HCT116 (cell line): Measurements from ENCODE around the gene ANAPC7. TPM values are rescaled to one million over a fixed set of nuclear protein-coding genes. Genes with fewer than 3 reads are reported as not detected.

Experiments used
- ATAC-seq: fragments of 200-7000 bp; cut with Tn5 transposase; 2 replicates; pipeline ENCODE4 v1.9.1; 2020; ENCODE audit warnings: mild to moderate bottlenecking, moderate library complexity
- BruUV-seq: library from RNA; stranded (reverse); fragments of 400-500 nt; replicated peaks from 2 replicates; lab custom pipeline; 2021; lab: Mats Ljungman, UMichigan
- CTCF ChIA-PET: fragments of 300-600 bp; sonication (Branson Sonifier 250); formaldehyde crosslinking; loops from one replicate; lab custom pipeline; 2021; ENCODE audit warnings: antibody characterized with exemption; lab: Charles Lee
- POLR2A ChIA-PET: fragments of 300-600, 350-600 bp; sonication (Branson Sonifier 250); formaldehyde crosslinking; loops from one replicate; lab custom pipeline; 2021; ENCODE audit warnings: antibody characterized with exemption; lab: Charles Lee
- RAD21 ChIA-PET, 2 experiments: fragments of 300-600 bp; sonication (Branson Sonifier 250); formaldehyde crosslinking; loops; one replicate each; lab custom pipeline; 2023; ENCODE audit warnings: low total read pairs in 2 of 2; ENCODE audit not compliant: uncharacterized antibody in 2 of 2, unreplicated experiment in 2 of 2, low non-redundant PET in 1 of 2; lab: Charles Lee
- DNase-seq: peaks from one replicate; pipeline ENCODE4 v3.0.0-alpha.2; 2010; ENCODE audit warnings: low read depth, low spot score
- H2AFZ ChIP-seq: fragments of 200-600 bp; shearing (Covaris generic), sonication (generic); 2 replicates; pipeline ENCODE4 v1.6.1; 2017; ENCODE audit warnings: low read depth, mixed run types, mixed read lengths, antibody characterized with exemption, low read length; ENCODE audit not compliant: poor library complexity, severe bottlenecking
- H3K27ac ChIP-seq: 2 replicates; pipeline ENCODE4 v1.5.1; 2012; ENCODE audit warnings: low read depth, low read length
- H3K27me3 ChIP-seq: fragments of 200-600 bp; sonication (generic); 2 replicates; pipeline ENCODE4 v1.6.1; 2016; ENCODE audit warnings: mixed run types, low read length, mixed read lengths; ENCODE audit not compliant: insufficient read depth
- H3K36me3 ChIP-seq, 2 experiments: fragments of 200-500 bp in 1 of 2; fragments of 200-600 bp in 1 of 2; sonication (Bioruptor generic) in 1 of 2; sonication (generic) in 1 of 2; 2 replicates each; pipeline versions ENCODE4 v1.5.1 to v1.6.1; 2014 to 2016; ENCODE audit warnings: low read length in 2 of 2, inconsistent platforms in 1 of 2, mixed read lengths in 1 of 2, mixed run types in 1 of 2; ENCODE audit not compliant: insufficient read depth in 2 of 2, control insufficient read depth in 1 of 2
- H3K4me1 ChIP-seq, 2 experiments: fragments of 200-600 bp in 1 of 2; sonication (generic) in 1 of 2; 2 replicates each; pipeline versions ENCODE4 v1.5.1 to v1.6.1; 2012 to 2017; ENCODE audit warnings: low read length in 2 of 2, inconsistent platforms in 1 of 2, mild to moderate bottlenecking in 1 of 2, mixed read lengths in 1 of 2, mixed run types in 1 of 2, moderate library complexity in 1 of 2; ENCODE audit not compliant: insufficient read depth in 2 of 2, control insufficient read depth in 1 of 2
- H3K4me2 ChIP-seq: fragments of 200-600 bp; sonication (generic); 2 replicates; pipeline ENCODE4 v1.6.1; 2017; ENCODE audit warnings: mixed run types, low read length, mixed read lengths
- H3K4me3 ChIP-seq, 2 experiments: fragments of 200-600 bp in 1 of 2; sonication (generic) in 1 of 2; replicated peaks in 1 of 2; 2 replicates each; pipeline ENCODE4 v1.5.1; 2011 to 2016; ENCODE audit warnings: low read length in 2 of 2, control low read depth in 1 of 2, low read depth in 1 of 2, mild to moderate bottlenecking in 1 of 2, mixed read lengths in 1 of 2, mixed run types in 1 of 2
- H3K79me2 ChIP-seq: fragments of 200-600 bp; sonication (generic); 2 replicates; pipeline ENCODE4 v1.6.1; 2017; ENCODE audit warnings: mild to moderate bottlenecking, mixed run types, low read length, moderate library complexity, mixed read lengths; ENCODE audit not compliant: insufficient read depth
- H3K9ac ChIP-seq: fragments of 200-600 bp; sonication (generic); 2 replicates; pipeline ENCODE4 v1.6.1; 2016; ENCODE audit warnings: low read length, mixed read lengths
- H3K9me2 ChIP-seq: fragments of 200-600 bp; sonication (generic), shearing (Covaris generic); 2 replicates; pipeline ENCODE4 v1.6.1; 2017; ENCODE audit warnings: mixed run types, mild to moderate bottlenecking, moderate library complexity; ENCODE audit not compliant: insufficient read depth
- H3K9me3 ChIP-seq, 2 experiments: fragments of 200-500 bp in 1 of 2; fragments of 200-600 bp in 1 of 2; sonication (Bioruptor generic) in 1 of 2; sonication (generic) in 1 of 2; 2 replicates each; pipeline ENCODE4 v1.6.1; 2014 to 2017; ENCODE audit warnings: low read length in 2 of 2, mixed read lengths in 2 of 2, inconsistent platforms in 1 of 2, low read depth in 1 of 2, mild to moderate bottlenecking in 1 of 2, mixed run types in 1 of 2, moderate library complexity in 1 of 2; ENCODE audit not compliant: control insufficient read depth in 1 of 2, insufficient read depth in 1 of 2
- H4K20me1 ChIP-seq: fragments of 200-600 bp; sonication (generic), shearing (Covaris generic); 2 replicates; pipeline ENCODE4 v1.6.1; 2017; ENCODE audit warnings: mixed run types, mild to moderate bottlenecking, moderate library complexity; ENCODE audit not compliant: insufficient read depth
- CBX3 ChIP-seq: IDR thresholded peaks from 2 replicates; pipeline ENCODE4 v1.6.1; 2012; ENCODE audit warnings: low read depth
- CEBPB ChIP-seq: IDR thresholded peaks from 2 replicates; pipeline ENCODE4 v1.6.1; 2012; ENCODE audit warnings: low read depth
- ELF1 ChIP-seq: IDR thresholded peaks from 2 replicates; pipeline ENCODE4 v1.6.1; 2012; ENCODE audit warnings: low read depth, borderline replicate concordance
- EZH2 ChIP-seq: fragments of 200-600 bp; sonication (generic); IDR thresholded peaks from 2 replicates; pipeline ENCODE4 v1.6.1; 2017; ENCODE audit warnings: antibody characterized with exemption, mixed run types
- EZH2phosphoT487 ChIP-seq: fragments of 200-600 bp; IDR thresholded peaks from 2 replicates; pipeline ENCODE4 v1.6.1; 2018; ENCODE audit warnings: antibody characterized with exemption, borderline replicate concordance
- FOSL1 ChIP-seq: IDR thresholded peaks from 2 replicates; pipeline ENCODE4 v1.6.1; 2012; ENCODE audit warnings: low read depth
- JUND ChIP-seq: IDR thresholded peaks from 2 replicates; pipeline ENCODE4 v1.6.1; 2012
- MAX ChIP-seq: IDR thresholded peaks from 2 replicates; pipeline ENCODE4 v1.6.1; 2012
- POLR2AphosphoS5 ChIP-seq: IDR thresholded peaks from 2 replicates; pipeline ENCODE4 v1.6.1; 2011; ENCODE audit warnings: mild to moderate bottlenecking, low read depth, low read length, moderate library complexity
- SIN3A ChIP-seq: IDR thresholded peaks from 2 replicates; pipeline ENCODE4 v1.6.1; 2012; ENCODE audit warnings: low read depth
- SP1 ChIP-seq: IDR thresholded peaks from 2 replicates; pipeline ENCODE4 v1.6.1; 2012; ENCODE audit warnings: low read depth
- SRF ChIP-seq: IDR thresholded peaks from 2 replicates; pipeline ENCODE4 v1.6.1; 2012; ENCODE audit warnings: low read depth
- TCF7L2 ChIP-seq: IDR thresholded peaks from 2 replicates; pipeline ENCODE4 v1.7.0; 2011; ENCODE audit warnings: borderline replicate concordance, inconsistent platforms; ENCODE audit not compliant: insufficient read depth, insufficient read length; ENCODE audit errors: extremely low read depth
- YY1 ChIP-seq: IDR thresholded peaks from 2 replicates; pipeline ENCODE4 v1.6.1; 2011; ENCODE audit warnings: low read length, low read depth, moderate library complexity, mild to moderate bottlenecking; ENCODE audit not compliant: insufficient replicate concordance; ENCODE audit errors: extremely low read depth
- ZFX ChIP-seq: fragments of 450-650 bp; IDR thresholded peaks from 2 replicates; pipeline ENCODE4 v1.6.1; 2017
- ZNF274 ChIP-seq: fragments of 200-500 bp; sonication (Bioruptor generic); IDR thresholded peaks from 2 replicates; pipeline ENCODE4 v1.6.1; 2014; ENCODE audit warnings: mild to moderate bottlenecking, low read depth, low read length, inconsistent platforms
- intact Hi-C: fragments of 100-400 bp; cut with micrococcal nuclease; formaldehyde crosslinking; loops from 2 replicates; pipeline ENCODE4 v1.10.0; 2022
- total RNA-seq: library from RNA; stranded (reverse); gene quantifications from one replicate; pipeline ENCODE4 v1.2.1, GENCODE V29; 2021; ENCODE audit not compliant: unreplicated experiment
- TF ChIP-seq, protein P1 (sequence below): IDR thresholded peaks from 2 replicates; pipeline ENCODE4 v1.6.1; 2012
- TF ChIP-seq, protein P2 (sequence below): IDR thresholded peaks from 2 replicates; pipeline ENCODE4 v1.6.1; 2011; ENCODE audit warnings: mild to moderate bottlenecking, low read length, moderate library complexity; ENCODE audit not compliant: insufficient replicate concordance; ENCODE audit errors: extremely low read depth

Gene ANAPC7
- total RNA-seq, 1 experiment from 2014 or later, result 55.9 TPM

DNA sequence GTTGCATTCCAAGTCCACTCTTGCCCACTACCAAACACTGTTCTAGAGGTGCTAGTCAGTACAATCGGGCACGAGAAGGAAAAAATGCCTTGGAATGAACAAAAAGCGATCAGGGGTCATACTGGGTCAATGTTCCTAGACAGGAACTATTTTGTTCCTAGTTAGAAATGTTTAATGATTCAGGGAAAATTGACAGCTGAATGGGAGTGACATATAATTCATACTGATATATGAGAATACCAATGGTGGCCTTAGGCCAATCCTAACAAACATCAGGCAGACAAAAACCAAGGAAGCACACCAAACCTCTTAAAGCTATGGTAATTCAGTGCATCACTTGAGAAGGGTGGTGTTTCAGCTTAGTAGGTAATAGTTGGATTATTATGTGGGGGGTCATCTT lies 51.1 kb downstream of the ANAPC7 start:
- no peak overlapping the region for H3K4me3 ChIP-seq
- RAD21 ChIA-PET, result no interaction called here
- H3K36me3 ChIP-seq, result peaks cover 16 to 34% of the 10 kb centered on the region in 2 experiments
- H3K9me3 ChIP-seq, result no peaks in the 10 kb centered on the region
- no peak overlapping the region for H2AFZ ChIP-seq
- H3K27me3 ChIP-seq, result no peaks in the 10 kb centered on the region
- intact Hi-C loops, result no loop called here
- H4K20me1 ChIP-seq, result 0 out of 2 replicates have a peak, but pooled peaks cover 7% of the 10 kb centered on the region
- H3K4me1 ChIP-seq, result no peaks in the 10 kb centered on the region
- POLR2A ChIA-PET, result no interaction called here
- ATAC-seq (no peak), DNase-seq (no peak)
- BruUV-seq, result no TSS peak
- no peaks in the 10 kb centered on the region for H3K9me2 ChIP-seq
- CTCF ChIA-PET, result interaction anchor here (1.1 kb wide), 1 partner anchor 79 kb away, joined by 7 read pairs; no protein-coding TSS in a partner anchor
- H3K27ac ChIP-seq, result no peak overlapping the region
- H3K9ac ChIP-seq, result no peak overlapping the region
- H3K79me2 ChIP-seq, result no peaks in the 10 kb centered on the region
- TF ChIP-seq POLR2AphosphoS5 (no peak), CEBPB (no peak), YY1 (no peak), SRF (no peak), EZH2phosphoT487 (no peak)
- TF ChIP-seq, protein P1, sequence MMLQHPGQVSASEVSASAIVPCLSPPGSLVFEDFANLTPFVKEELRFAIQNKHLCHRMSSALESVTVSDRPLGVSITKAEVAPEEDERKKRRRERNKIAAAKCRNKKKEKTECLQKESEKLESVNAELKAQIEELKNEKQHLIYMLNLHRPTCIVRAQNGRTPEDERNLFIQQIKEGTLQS, result no peak
- H3K4me2 ChIP-seq, result no peak overlapping the region

DNA sequence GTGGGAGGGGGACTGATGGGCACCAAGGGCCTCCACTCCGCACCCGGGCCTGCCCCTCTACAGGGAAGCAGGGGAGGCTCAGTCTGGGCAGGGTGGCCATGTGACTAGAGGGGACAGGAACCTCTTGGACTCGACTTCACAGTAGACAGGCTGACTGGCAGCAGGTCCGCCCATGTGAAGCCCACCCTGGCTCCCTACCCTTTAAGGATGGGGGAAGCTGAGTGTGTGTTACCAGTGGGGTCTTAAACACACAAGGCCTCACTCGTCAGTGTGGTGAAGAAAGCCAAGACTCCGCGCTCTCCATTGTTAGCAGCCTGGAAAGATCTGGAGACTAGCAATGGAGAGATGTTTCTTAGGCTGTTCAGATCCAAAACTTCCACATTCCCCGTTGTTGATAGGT lies 52.4 kb downstream of the ANAPC7 start:
- Histone ChIP-seq H3K27ac (no peak overlapping the region), H3K4me1 (no peaks in the 10 kb centered on the region), H3K79me2 (0 out of 2 replicates have a peak, but pooled peaks cover 5% of the 10 kb centered on the region), H3K9me3 (no peaks in the 10 kb centered on the region), H3K9ac (no peak overlapping the region), H3K9me2 (no peaks in the 10 kb centered on the region), H4K20me1 (0 out of 2 replicates have a peak, but pooled peaks cover 7% of the 10 kb centered on the region), H3K4me2 (no peak overlapping the region), H3K36me3 (peaks cover 25 to 42% of the 10 kb centered on the region in 2 experiments), H3K4me3 (no peak overlapping the region), H3K27me3 (no peaks in the 10 kb centered on the region), H2AFZ (no peak overlapping the region)
- RAD21 ChIA-PET, result no interaction called here
- intact Hi-C loops, result no loop called here
- TF ChIP-seq SRF (no peak), MAX (no peak), ELF1 (no peak), SIN3A (no peak), EZH2phosphoT487 (no peak), TCF7L2 (no peak), ZNF274 (no peak), SP1 (no peak), EZH2 (no peak), POLR2AphosphoS5 (no peak), JUND (no peak), ZFX (no peak), YY1 (no peak), FOSL1 (no peak), CBX3 (no peak)
- TF ChIP-seq, protein P1, result no peak
- TF ChIP-seq, protein P2, sequence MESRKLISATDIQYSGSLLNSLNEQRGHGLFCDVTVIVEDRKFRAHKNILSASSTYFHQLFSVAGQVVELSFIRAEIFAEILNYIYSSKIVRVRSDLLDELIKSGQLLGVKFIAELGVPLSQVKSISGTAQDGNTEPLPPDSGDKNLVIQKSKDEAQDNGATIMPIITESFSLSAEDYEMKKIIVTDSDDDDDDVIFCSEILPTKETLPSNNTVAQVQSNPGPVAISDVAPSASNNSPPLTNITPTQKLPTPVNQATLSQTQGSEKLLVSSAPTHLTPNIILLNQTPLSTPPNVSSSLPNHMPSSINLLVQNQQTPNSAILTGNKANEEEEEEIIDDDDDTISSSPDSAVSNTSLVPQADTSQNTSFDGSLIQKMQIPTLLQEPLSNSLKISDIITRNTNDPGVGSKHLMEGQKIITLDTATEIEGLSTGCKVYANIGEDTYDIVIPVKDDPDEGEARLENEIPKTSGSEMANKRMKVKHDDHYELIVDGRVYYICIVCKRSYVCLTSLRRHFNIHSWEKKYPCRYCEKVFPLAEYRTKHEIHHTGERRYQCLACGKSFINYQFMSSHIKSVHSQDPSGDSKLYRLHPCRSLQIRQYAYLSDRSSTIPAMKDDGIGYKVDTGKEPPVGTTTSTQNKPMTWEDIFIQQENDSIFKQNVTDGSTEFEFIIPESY, result no peak
- POLR2A ChIA-PET, result no interaction called here
- no peak for DNase-seq
- BruUV-seq, result no TSS peak
- ATAC-seq, result no peak
- CTCF ChIA-PET, result no interaction called here
